Ovary (tissue), 3 donors: ENCODE data around the gene SGMS1.

Experiments
- CTCF ChIP-seq, 3 donors: fragments of 450-650 bp in 2 of 3; fragments of 200-600 bp in 1 of 3; IDR thresholded peaks; one replicate each; pipeline versions ENCODE4 v1.5.1 to v1.8.0; 2016 to 2022; ENCODE audit warnings: antibody characterized with exemption in 3 of 3, mild to moderate bottlenecking in 1 of 3
- EP300 ChIP-seq: sonication (generic); formaldehyde crosslinking; IDR thresholded peaks from one replicate; pipeline ENCODE4 v1.6.1; 2017; ENCODE audit warnings: antibody characterized with exemption
- donor health status: DM: no; HTN: no; CAD: no.

- no peak for TF ChIP-seq CTCF (IDR thresholded peaks at IDR 0.05)
- TF ChIP-seq EP300 = no peak
Observed at GRCh38 chr10:50421026-50421719, 202.6 kb downstream of the SGMS1 start.
